AG04450 (cell line): ENCODE data around the gene IFNGR1. TPM values are rescaled to one million over a fixed set of nuclear protein-coding genes. Genes with fewer than 3 reads are reported as not detected.
"Not testable (repeated sequence)": the region's sequence is repeated elsewhere in the genome, so short reads cannot be mapped to it uniquely, and the experiment has no call there.

ENCODE experiments used
- CTCF ChIA-PET: fragments of 300-600, 350-600 bp; formaldehyde crosslinking; extraction: SDS; loops from one replicate; lab custom pipeline; 2022; ENCODE audit warnings: antibody characterized with exemption, inconsistent platforms; lab: Charles Lee
- POLR2A ChIA-PET: fragments of 350-600 bp; formaldehyde crosslinking; extraction: SDS; loops from one replicate; lab custom pipeline; 2021; ENCODE audit warnings: antibody characterized with exemption, inconsistent platforms; lab: Yijun Ruan, JAX
- DNase-seq: peaks from one replicate; pipeline ENCODE4 v3.0.0-alpha.2; 2011; ENCODE audit warnings: low read depth, low spot score
- H3K27ac ChIP-seq: one replicate; pipeline ENCODE4 v1.5.1; 2012; ENCODE audit warnings: low read depth, low read length, control low read depth
- H3K27me3 ChIP-seq: one replicate; pipeline ENCODE4 v1.6.0; 2012; ENCODE audit warnings: low read length; ENCODE audit not compliant: control insufficient read depth, insufficient read depth
- H3K4me3 ChIP-seq: 2 replicates; pipeline ENCODE4 v1.5.1; 2011; ENCODE audit warnings: mild to moderate bottlenecking, low read depth, low read length, control low read depth
- H3K9me3 ChIP-seq: 2 replicates; pipeline ENCODE4 v1.5.1; 2012; ENCODE audit warnings: low read length; ENCODE audit not compliant: control insufficient read depth, insufficient read depth
- polyA plus RNA-seq: library from polyadenylated mRNA; depleted of rRNA; stranded (reverse); fragments of >200 nt; gene quantifications from 2 replicates; pipeline ENCODE4 v1.2.3, GENCODE V29; 2011
- TF ChIP-seq, protein P1 (sequence below): IDR thresholded peaks from 2 replicates; pipeline ENCODE4 v1.5.1; 2011; ENCODE audit warnings: low read depth, low read length, control low read depth, inconsistent platforms

IFNGR1 gene
- polyA plus RNA-seq, 1 experiment: 36.3 TPM

GRCh38 chr6:137216106-137216505, 3.1 kb downstream of the IFNGR1 start:
- H3K4me3 ChIP-seq: no peak overlapping the region
- no peaks in the 10 kb centered on the region; the same call in 1 of the 2 replicates for H3K9me3 ChIP-seq
- ChIA-PET POLR2A (no interaction called here), CTCF (interaction anchor here (0.6 to 1.6 kb wide), 2 partner anchors 26 to 122 kb away, joined by 3 to 5 read pairs; no protein-coding TSS in a partner anchor)
- TF ChIP-seq, protein P1, sequence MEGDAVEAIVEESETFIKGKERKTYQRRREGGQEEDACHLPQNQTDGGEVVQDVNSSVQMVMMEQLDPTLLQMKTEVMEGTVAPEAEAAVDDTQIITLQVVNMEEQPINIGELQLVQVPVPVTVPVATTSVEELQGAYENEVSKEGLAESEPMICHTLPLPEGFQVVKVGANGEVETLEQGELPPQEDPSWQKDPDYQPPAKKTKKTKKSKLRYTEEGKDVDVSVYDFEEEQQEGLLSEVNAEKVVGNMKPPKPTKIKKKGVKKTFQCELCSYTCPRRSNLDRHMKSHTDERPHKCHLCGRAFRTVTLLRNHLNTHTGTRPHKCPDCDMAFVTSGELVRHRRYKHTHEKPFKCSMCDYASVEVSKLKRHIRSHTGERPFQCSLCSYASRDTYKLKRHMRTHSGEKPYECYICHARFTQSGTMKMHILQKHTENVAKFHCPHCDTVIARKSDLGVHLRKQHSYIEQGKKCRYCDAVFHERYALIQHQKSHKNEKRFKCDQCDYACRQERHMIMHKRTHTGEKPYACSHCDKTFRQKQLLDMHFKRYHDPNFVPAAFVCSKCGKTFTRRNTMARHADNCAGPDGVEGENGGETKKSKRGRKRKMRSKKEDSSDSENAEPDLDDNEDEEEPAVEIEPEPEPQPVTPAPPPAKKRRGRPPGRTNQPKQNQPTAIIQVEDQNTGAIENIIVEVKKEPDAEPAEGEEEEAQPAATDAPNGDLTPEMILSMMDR: no peak
- no peak for DNase-seq
- H3K27ac ChIP-seq: no peak overlapping the region
- H3K27me3 ChIP-seq: no peaks in the 10 kb centered on the region

DNA sequence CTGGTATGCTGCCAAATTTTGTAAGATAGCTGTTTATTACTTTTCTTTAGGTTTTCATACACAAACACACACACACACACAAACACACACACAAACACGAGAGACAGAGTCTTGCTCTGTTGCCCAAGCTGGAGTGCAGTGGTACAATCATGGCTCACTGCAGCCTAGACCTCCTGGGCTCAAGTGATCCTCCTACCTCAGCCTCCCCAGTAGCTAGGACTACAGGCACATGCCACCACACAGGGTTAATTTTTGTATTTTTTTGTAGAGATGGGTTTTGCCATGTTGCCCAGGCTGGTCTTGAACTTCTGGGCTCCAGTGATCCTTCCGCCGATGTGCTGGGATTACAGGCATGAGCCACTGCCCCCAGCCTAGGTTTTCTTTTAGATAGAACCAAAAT, 3.6 kb downstream of the IFNGR1 start:
- POLR2A ChIA-PET, H3K27me3 ChIP-seq, H3K27ac ChIP-seq, DNase-seq, H3K4me3 ChIP-seq, H3K9me3 ChIP-seq: not testable (repeated sequence)
- CTCF ChIA-PET: interaction anchor here (0.6 to 1.6 kb wide), 2 partner anchors 26 to 122 kb away, joined by 3 to 5 read pairs; no protein-coding TSS in a partner anchor

DNA sequence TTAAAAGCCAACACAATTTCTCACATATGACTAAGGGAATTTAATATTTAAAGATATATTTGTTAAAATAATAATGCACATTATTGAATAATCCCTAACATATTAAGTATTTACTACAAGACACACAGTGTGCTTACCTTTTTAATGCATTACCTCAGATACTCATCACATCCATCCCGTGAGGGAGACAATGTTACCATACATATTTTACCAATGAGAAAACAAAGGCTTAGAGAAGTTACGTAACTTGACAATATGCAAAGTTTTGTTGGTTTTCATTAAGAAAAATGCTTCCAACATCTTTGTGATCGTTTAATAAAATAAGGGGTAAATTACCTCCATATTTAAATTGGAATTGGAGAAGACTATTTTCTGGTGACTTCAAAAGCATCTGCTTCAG, 4.3 kb downstream of the IFNGR1 start:
- DNase-seq: no peak
- Histone ChIP-seq H3K27ac (no peak overlapping the region), H3K9me3 (no peaks in the 10 kb centered on the region; the same call in 1 of the 2 replicates), H3K4me3 (no peak overlapping the region), H3K27me3 (no peaks in the 10 kb centered on the region)
- ChIA-PET CTCF (interaction anchor here (1.6 kb wide), 1 partner anchor 121 kb away, joined by 3 read pairs; no protein-coding TSS in a partner anchor), POLR2A (no interaction called here)
- TF ChIP-seq, protein P1: no peak

- POLR2A ChIA-PET: no interaction called here
- no peaks in the 10 kb centered on the region for H3K27me3 ChIP-seq
- CTCF ChIA-PET: interaction anchor here (1.5 kb wide), 1 partner anchor 119 kb away, joined by 4 read pairs; no protein-coding TSS in a partner anchor
- no peak for DNase-seq
- TF ChIP-seq, protein P1: no peak
- H3K9me3 ChIP-seq: no peaks in the 10 kb centered on the region; the same call in 1 of the 2 replicates
- H3K4me3 ChIP-seq: no peak overlapping the region
- H3K27ac ChIP-seq: no peak overlapping the region
These were observed 5.4 kb downstream of the IFNGR1 start for GRCh38 chr6:137213813-137214212.

DNA sequence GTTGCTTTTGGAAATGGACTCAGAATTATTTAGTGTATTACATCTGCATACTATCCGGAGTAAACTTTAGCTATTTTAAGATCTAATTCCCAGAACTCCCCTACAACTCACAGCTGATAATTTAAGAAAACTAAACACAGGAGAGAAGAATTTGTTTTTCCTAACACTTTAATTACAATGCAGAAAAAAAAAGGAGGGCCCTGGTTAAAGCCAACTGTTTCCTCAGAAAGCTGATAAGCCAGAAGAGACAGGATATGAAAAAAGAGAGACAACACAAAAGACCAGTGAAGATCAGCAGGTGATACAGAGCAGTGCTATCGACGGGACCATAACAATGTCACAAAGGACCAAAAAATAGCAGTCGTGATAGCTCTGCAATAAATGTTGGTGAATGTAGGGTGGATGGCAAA, 5.8 kb downstream of the IFNGR1 start:
- TF ChIP-seq, protein P1: no peak
- ChIA-PET POLR2A (no interaction called here), CTCF (interaction anchor here (0.8 to 1.5 kb wide), 2 partner anchors 58 to 119 kb away, joined by 3 to 4 read pairs; no protein-coding TSS in a partner anchor)
- Histone ChIP-seq H3K27me3 (no peaks in the 10 kb centered on the region), H3K27ac (no peak overlapping the region), H3K9me3 (peaks cover under 1% of the 10 kb centered on the region; the same call in 1 of the 2 replicates), H3K4me3 (no peak overlapping the region)
- no peak for DNase-seq
